Right hindlimb (tissue), 1 donor: ENCODE results near the gene SKAP2.

ENCODE experiments used
- DNase-seq: peaks from one replicate; pipeline ENCODE4 v3.0.0-alpha.2; 2018

SKAP2 gene

GRCh38 chr7:26659121-26659520, 205.3 kb downstream of the SKAP2 start:
- no peak for DNase-seq

- no peak for DNase-seq
Observed at GRCh38 chr7:26658389-26659084, 205.9 kb downstream of the SKAP2 start.

- DNase-seq: no peak
Observed at GRCh38 chr7:26657686-26658388, 206.6 kb downstream of the SKAP2 start.

GRCh38 chr7:26657206-26657641, 207.2 kb downstream of the SKAP2 start:
- no peak for DNase-seq

- DNase-seq: no peak
Observed at GRCh38 chr7:26656735-26657134, 207.7 kb downstream of the SKAP2 start.

- no peak for DNase-seq
Observed at GRCh38 chr7:26655781-26656180, 208.6 kb downstream of the SKAP2 start.

- DNase-seq: no peak
Observed at GRCh38 chr7:26653430-26654399, 210.7 kb downstream of the SKAP2 start.

GRCh38 chr7:26652401-26653100, 211.8 kb downstream of the SKAP2 start:
- DNase-seq: no peak

- DNase-seq: no peak
Observed at GRCh38 chr7:26650103-26650502, 214.3 kb downstream of the SKAP2 start.

- no peak for DNase-seq
Observed at GRCh38 chr7:26649388-26649787, 215.0 kb downstream of the SKAP2 start.

- DNase-seq: no peak
Observed at GRCh38 chr7:26648554-26648953, 215.8 kb downstream of the SKAP2 start.

GRCh38 chr7:26646336-26647048, 217.9 kb downstream of the SKAP2 start:
- DNase-seq: no peak

- no peak for DNase-seq
Observed at GRCh38 chr7:26645121-26645520, 219.3 kb downstream of the SKAP2 start.

- no peak for DNase-seq
Observed at GRCh38 chr7:26642416-26642815, 222.0 kb downstream of the SKAP2 start.

GRCh38 chr7:26639695-26640094, 224.7 kb downstream of the SKAP2 start:
- DNase-seq: no peak

- no peak for DNase-seq
Observed at GRCh38 chr7:26639111-26639510, 225.3 kb downstream of the SKAP2 start.

- DNase-seq: no peak
Observed at GRCh38 chr7:26638140-26638539, 226.2 kb downstream of the SKAP2 start.

GRCh38 chr7:26637610-26638009, 226.8 kb downstream of the SKAP2 start:
- DNase-seq: no peak

- DNase-seq: no peak
Observed at GRCh38 chr7:26636808-26637207, 227.6 kb downstream of the SKAP2 start.

- DNase-seq: no peak
Observed at GRCh38 chr7:26633557-26633956, 230.8 kb downstream of the SKAP2 start.

GRCh38 chr7:26631601-26632000, 232.8 kb downstream of the SKAP2 start:
- no peak for DNase-seq
